GM18867 (cell line): ENCODE results near the gene ZNF592.

Experiments
- ATAC-seq: cut with Tn5 transposase; IDR thresholded peaks from one replicate; pipeline ENCODE4 v1.9.1; 2021; ENCODE audit warnings: mild to moderate bottlenecking, moderate library complexity; ENCODE audit not compliant: unreplicated experiment

The ZNF592 gene

DNA sequence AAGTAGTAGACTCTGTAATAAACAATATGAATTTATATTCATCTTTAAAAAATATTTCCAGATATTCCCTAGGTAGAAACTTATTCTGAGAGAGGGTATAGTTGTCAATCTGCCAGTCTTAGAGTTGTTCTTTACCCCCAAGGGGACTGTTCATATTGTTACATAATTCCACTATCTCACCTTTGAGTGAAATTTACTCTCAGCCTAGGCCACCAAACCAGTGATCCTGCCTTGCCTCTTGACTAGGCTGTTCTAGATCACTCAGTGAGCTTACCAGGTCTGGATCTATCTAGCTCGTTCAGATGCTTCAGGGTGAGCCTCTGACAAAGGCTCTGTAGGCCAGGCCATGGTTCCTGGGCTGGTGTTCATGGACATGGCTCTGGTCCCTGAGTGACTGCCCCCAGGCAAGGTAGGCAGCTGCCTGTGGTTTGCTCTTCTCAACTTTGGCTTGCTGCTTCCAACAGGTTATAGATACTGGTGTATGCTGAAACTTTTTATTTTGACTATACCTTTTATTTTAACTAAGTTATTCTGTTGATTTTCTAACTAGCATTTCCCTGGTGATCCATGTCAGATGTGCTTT lies 27.6 kb downstream of the ZNF592 start:
- ATAC-seq, result no peak

DNA sequence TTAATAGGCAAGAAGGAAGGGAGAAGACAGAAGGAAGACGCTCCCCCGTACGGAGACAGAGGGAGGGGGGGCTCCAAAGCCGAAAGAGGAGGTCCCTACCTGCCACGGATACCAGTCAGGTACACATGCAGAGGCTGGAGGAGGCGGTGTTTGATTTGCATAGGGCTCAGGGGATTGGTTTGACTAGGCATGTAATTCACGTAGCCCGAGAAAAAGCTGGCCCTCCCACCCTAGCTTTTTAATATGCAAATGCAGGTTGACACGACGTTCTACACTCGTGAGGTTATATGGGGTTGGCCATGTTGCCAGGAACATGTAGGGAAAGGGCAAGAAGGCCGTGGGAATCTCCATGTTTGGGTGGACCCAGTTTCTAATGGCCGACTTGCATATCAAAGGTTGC lies 29.8 kb downstream of the ZNF592 start:
- ATAC-seq, result no peak

DNA sequence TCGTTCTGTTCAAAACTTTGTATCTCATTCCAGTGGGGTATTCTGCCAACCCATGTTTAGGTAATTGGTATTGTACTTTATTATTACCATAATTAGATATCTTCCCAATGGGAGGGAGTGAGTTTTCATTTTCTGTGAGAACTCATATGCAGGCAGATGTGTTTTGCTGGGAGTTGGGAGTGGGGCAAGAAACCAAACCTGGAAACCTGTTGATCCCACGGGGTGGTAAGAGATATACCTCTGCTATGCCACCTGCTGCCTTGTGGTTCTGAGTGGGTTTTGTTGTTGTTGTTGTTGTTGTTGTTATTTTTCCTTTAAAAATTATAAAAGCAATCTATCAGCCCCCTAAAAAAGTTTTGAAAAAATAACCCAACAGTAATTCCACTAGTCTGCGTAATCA lies 32.1 kb downstream of the ZNF592 start:
- ATAC-seq, result no peak

DNA sequence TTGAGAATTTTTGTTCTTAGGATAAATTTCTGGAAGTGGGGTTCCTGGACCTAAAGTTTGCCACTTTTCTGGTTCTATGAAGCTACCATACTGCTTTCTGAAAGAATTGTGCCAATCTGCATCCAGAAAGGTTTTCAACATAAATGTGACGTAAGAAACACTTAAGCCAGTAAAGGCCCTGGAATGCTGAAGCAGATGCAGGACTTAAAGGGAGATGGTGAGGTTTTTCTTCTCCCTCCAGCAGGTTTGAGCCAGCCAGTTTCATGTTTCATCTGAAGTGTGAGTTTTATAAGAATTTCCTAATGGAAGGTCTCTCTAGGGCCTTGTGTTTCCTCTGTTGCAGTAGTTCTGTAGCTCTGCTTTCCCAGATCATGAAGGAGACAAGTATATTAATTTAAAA lies 33.1 kb downstream of the ZNF592 start:
- ATAC-seq, result no peak

DNA sequence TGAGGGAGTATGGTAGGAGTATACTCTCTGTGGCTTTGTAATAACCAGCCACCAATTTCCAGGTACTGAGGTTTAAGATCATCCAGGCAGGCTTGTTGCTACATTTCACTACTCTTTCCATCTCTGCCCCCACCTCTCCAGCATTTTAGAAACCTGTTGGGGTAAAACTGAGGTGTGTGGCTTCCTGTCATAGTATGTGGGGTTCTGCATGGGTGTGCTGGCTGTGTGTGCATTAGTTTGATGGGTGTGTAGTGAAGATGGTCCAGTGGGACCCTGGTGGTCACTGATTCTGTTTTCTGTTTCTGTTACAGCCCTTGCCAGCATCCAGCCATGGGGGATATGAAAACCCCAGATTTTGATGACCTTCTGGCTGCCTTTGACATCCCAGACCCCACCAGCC lies 34.0 kb downstream of the ZNF592 start:
- no peak for ATAC-seq

DNA sequence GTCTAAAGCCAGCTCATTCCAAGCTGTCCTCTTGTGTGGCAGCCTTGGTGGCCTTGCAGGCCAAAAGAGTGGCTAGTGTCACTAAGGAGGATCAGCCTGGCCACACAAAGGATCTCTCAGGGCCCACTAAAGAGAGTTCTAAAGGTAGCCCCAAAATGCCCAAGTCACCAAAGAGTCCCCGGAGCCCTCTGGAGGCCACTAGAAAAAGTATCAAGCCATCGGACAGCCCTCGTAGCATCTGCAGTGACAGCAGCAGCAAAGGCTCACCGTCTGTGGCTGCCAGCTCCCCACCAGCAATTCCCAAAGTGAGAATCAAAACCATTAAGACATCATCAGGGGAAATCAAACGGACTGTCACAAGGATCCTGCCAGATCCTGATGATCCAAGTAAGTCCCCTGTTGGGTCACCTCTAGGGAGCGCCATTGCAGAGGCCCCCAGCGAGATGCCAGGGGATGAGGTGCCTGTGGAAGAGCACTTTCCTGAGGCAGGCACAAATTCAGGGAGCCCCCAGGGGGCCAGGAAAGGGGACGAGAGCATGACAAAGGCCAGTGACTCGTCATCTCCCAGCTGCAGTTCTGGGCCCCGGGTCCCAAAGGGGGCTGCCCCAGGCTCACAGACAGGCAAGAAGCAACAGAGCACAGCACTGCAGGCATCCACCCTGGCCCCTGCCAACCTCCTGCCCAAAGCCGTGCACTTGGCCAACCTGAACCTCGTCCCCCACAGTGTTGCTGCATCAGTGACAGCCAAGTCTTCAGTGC lies 35.3 kb downstream of the ZNF592 start:
- ATAC-seq, result no peak

DNA sequence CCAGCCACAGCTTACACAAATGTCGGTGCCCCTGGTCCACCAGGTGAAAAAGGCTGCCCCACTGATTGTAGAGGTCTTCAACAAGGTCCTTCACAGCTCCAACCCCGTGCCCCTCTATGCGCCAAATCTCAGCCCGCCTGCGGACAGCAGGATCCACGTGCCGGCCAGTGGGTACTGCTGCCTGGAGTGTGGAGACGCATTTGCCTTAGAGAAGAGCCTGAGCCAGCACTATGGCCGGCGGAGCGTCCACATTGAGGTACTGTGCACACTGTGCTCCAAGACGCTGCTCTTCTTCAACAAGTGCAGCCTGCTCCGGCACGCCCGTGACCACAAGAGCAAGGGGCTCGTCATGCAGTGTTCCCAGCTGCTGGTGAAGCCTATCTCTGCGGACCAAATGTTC lies 35.9 kb downstream of the ZNF592 start:
- no peak for ATAC-seq

DNA sequence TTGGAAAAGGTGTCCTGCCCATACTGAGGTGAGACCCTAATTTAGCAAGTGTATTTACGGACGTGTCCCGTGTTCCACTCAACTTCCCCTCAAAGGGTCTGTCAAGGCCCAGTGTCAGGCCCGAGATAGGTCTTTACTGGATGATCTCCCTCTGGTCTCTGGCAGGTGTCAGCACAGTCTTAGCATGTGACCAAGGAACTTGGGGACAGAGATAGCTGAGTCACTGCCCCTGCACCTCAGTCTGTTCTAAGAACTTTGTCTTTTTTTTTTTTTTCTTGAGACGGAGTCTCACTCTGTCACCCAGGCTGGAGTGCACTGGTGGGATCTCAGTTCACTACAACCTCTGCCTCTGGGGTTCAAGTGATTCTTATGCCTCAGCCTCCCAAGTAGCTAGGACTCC lies 36.7 kb downstream of the ZNF592 start:
- no peak for ATAC-seq

DNA sequence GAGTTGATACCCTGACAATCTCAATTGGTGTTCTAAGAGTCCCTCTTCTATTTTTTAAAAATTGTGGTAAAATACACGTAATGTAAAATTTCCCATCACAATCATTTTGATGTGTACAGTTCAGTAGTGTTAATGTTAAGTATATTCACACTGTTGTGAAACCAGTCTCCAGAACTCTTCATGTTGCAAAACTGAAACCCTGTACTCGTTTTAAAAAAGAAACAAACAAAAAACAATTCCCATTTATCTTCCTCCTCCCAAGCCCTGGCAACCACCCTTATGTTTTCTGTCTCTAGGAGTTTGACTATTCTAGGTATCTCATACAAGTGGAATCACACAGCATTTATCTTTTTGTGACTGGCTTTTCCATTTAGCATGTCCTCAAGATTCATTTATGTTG lies 40.1 kb downstream of the ZNF592 start:
- ATAC-seq, result no peak

DNA sequence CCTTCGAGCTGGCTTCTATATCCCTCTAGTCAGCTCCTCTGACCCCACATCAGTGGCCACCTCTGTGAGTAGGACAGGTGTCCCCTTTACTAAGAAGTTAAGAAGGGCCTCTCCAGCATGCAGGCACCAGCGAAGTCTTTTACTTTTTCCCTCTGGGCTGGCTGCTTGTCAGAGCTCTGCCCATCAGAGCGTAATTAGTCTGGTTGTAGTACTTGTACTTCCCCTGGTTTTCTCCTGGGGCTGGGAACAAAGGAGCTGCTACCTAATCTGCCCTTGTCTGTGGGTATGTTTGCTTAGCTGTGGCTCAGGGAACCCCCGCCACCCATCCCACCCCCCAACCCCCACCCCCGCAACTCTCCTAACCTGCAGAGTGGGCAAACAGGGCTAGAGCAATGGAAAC lies 41.4 kb downstream of the ZNF592 start:
- no peak for ATAC-seq

DNA sequence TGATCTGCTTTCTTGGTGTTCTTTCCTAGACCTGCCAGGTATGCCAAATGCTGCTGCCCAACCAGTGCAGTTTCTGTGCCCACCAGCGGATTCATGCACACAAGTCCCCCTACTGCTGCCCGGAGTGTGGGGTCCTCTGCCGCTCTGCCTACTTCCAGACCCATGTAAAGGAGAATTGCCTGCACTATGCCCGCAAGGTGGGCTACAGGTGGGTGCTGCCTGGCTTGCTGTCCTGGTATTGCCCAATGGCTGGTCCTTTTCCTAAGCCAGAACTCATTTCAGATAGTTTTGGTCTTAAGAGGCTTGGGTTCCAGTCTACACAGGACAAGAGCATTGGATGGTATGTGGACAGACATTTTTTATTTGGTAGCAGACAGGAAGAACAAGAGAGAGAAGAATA lies 42.3 kb downstream of the ZNF592 start:
- ATAC-seq, result no peak

DNA sequence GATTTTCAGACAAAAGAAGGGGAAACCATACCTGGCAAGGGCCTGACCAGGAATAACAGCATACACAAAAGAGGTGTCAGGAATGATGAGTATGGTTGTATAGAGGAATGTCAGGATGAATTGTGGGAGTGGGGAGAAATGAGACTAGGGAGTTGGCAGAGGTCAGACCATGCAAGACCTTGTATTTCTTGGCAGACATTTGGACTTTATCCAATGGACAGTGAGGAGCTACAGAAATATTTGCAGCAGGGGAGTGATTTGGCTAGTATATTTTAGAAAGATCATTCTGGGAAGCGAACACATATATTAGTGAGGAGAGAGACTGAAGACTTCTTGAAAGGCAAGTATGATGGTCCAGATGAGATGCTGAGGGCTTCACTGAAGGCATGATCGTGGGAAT lies 43.4 kb downstream of the ZNF592 start:
- ATAC-seq, result no peak

DNA sequence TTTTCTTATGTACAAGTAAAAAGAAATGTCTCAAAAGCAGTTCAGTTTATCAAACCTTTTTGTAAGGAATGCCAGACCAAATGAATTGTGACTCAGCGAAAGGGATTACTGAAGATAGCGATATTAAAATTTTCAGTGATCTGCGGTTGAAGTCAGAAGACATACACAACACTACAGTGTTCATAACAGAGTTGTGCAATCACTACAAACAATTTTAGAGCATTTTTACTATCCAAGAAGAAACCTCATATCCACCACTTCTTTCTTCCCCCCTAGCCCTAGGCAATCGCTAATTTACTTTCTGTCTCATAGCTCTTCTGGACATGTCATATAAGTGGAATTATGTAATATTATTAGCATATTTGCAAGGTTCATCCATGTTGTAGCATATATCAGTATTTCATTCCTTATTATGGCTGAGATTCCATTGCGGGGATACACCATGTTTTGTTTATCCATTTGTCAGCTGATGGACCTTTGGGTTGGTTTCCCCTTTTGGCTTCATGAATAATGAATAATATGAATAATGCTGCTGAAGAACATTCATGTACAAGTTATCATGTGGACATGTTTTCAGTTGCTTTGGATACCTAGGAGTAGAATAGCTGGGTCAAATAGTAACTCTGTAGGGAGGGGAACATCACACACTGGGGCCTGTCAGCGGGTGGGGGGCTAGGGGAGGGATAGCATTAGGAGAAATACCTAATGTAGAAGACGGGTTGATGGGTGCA lies 45.2 kb downstream of the ZNF592 start:
- no peak for ATAC-seq

DNA sequence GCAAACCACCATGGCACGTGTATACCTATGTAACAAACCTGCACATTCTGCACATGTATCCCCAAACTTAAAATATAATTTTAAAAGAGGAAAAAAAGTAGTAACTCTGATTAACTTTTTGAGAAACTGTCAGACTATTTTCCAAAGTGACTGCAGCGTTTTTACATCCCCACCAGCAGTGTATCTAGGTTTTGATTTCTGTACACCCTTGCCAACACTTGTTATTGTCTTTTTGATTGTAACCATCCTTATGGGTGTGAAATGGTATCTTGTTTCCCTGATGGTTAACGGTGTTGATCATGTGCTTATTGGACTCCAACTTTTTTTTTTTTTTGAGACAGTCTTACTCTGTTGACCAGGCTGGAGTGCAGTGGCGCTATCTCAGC lies 45.8 kb downstream of the ZNF592 start:
- no peak for ATAC-seq

DNA sequence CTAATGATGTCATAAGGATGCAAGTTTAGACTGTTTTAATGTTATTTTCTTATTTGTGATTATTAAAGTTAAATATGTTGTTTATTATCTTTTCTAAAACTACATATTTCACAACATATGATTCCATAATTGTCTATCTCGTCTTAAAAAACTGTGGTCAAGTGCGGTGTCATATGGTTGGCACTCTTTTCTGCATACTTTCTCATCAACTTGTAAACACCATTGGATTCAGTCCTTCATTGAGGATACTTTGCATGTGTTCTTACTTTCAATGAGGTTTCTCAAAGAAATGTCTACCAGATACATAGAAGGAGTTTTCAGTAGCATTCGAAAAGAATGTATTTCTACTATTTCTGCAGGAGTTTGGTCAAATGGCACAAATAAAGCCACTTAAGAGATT lies 46.8 kb downstream of the ZNF592 start:
- ATAC-seq, result no peak

DNA sequence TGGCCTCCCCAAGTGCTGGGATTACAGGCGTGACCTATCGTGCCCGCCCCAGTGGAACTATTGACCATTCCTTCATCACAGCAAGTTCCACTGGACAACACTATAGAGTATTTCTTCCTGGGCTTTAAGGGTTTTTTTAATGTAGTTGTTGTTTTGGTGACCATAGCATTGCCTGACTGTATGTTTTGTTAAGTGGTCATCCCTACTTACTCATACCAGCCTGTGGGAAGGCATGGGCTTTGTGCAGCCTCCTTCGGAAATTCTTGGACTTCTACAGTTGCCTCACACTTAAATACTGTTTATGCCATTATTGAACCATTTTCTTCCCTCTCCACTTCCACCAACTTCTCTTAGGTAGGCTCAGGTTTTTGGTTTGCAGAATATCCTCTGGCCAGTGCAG lies 48.8 kb downstream of the ZNF592 start:
- no peak for ATAC-seq

DNA sequence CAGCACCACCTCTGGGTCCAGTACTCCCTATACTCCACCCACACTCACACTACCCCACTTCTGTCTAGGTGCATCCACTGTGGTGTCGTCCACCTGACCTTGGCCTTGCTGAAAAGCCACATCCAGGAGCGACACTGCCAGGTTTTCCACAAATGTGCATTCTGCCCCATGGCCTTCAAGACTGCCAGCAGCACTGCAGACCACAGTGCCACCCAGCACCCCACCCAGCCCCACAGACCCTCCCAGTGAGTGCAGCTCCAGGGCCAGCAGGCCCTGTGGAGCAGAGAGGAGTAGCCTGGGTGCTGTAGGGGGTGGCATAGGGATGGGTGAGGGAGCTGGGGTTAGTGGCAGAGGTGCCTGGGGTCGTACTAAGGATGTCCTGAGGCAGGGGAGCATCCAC lies 49.4 kb downstream of the ZNF592 start:
- no peak for ATAC-seq

DNA sequence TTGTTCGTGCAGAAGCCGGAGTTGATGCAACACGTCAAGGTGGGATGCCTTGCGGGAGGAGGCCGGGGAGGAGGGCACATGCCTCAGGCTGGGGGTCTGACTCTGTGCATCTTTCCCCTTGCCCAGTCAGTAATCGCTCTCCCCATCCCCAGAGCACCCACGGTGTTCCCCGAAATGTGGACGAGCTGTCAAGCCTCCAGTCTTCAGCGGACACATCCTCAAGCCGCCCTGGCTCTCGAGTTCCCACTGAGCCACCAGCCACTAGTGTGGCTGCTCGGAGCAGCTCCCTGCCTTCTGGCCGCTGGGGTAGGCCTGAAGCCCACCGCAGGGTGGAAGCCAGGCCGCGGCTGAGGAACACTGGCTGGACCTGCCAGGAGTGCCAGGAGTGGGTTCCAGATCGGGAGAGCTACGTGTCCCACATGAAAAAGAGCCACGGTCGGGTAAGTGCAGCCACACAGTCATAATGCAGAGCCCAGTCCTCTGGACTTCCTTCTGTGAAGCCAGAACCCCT lies 50.1 kb downstream of the ZNF592 start:
- no peak for ATAC-seq

DNA sequence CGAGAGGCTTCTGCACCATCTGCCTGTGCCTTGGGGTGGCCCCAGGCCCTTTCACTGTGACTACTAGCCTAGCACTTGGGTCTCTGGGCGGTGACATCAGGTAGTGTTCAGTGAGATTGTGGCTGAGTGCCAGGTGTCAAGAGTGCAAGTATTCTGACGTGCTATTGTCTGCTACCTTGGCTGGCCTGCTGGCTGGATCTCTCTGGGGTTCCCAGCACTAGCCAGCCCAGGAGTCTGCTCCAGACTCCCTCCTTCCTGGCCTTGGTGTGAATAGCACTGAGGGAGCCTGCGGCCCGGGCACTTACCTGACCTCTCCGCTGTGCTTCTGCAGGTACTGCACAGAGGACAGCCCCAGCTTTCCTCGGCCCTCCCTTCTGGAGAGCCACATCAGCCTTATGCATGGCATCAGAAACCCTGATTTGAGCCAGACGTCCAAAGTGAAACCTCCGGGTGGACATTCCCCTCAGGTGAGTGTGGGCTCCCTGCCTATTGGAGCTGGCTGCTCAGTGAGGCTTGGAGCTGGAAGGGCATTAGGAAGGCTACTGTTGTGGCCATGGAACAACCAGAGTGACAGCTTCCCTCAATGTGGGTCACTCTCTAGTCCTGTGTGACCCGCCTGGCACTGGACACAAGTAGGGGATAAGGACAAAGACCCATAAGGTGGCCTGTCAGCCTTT lies 51.3 kb downstream of the ZNF592 start:
- no peak for ATAC-seq

DNA sequence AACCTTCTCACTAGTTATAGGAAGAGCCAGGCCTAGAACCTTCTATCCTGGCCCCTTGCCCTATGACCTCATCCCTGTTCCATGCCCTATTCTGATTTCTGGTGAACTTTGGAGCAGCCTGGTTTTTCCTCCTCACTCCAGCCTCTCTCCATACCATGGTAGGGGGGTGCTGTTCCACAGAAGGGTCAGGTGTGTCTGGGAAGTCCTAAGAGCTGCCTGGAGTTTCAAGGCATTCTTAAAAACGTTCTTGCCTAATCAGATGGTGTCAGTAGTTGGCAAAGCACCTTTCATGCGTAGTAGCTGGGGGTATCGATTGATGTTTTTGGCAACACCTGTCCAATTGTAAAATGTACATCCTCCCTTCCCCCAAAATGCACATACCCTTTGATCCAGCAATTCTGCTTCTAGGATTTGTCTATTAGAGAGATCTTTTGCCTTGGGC lies 52.0 kb downstream of the ZNF592 start:
- no peak for ATAC-seq
